ENCODE data around the gene SNAPC3. TPM values are rescaled to one million over a fixed set of nuclear protein-coding genes. Genes with fewer than 3 reads are reported as not detected.
A peak's percentile ranks its signal among the peaks of the same experiment; 100 is the strongest.
"Not testable (repeated sequence)": the region's sequence is repeated elsewhere in the genome, so short reads cannot be mapped to it uniquely, and the experiment has no call there.

SNAPC3 gene
- 10 to 100 TPM in 3 of 4 donors, 1 to 10 TPM in 1; 7.6 to 36.7 (median 13.7) TPM for polyA plus RNA-seq
- long read RNA-seq, donor 1, full-length matches to known transcripts, result 19 of 128 reads
- long read RNA-seq, donor 1, partial matches to known transcripts, result 109 of 128 reads
- long read RNA-seq, donor 1, other reads (novel, unspliced or antisense), result 0 of 128 reads
- long read RNA-seq, donor 2, full-length matches to known transcripts, result 3 of 8 reads
- long read RNA-seq, donor 2, partial matches to known transcripts, result 0 of 8 reads
- long read RNA-seq, donor 2, other reads (novel, unspliced or antisense), result 5 of 8 reads
- long read RNA-seq, donor 3, partial matches to known transcripts, result 93 of 97 reads
- long read RNA-seq, donor 3, other reads (novel, unspliced or antisense), result 0 of 97 reads
- long read RNA-seq, donor 4, result 0 reads
- long read RNA-seq, donor 5, full-length matches to known transcripts, result 1 of 6 reads
- long read RNA-seq, donor 5, partial matches to known transcripts, result 5 of 6 reads
- long read RNA-seq, donor 5, other reads (novel, unspliced or antisense), result 0 of 6 reads
- long read RNA-seq, donor 6, full-length matches to known transcripts, result 6 of 27 reads
- long read RNA-seq, donor 6, partial matches to known transcripts, result 21 of 27 reads
- long read RNA-seq, donor 6, other reads (novel, unspliced or antisense), result 0 of 27 reads
- long read RNA-seq, donor 7, full-length matches to known transcripts, result 9 of 345 reads
- long read RNA-seq, donor 7, partial matches to known transcripts, result 336 of 345 reads
- long read RNA-seq, donor 7, other reads (novel, unspliced or antisense), result 0 of 345 reads
- long read RNA-seq, donor 8, full-length matches to known transcripts, result 1 of 1 reads
- long read RNA-seq, donor 8, partial matches to known transcripts, result 0 of 1 reads
- long read RNA-seq, donor 8, other reads (novel, unspliced or antisense), result 0 of 1 reads
- long read RNA-seq, donor 9, full-length matches to known transcripts, result 1 of 1 reads
- long read RNA-seq, donor 9, partial matches to known transcripts, result 0 of 1 reads
- long read RNA-seq, donor 9, other reads (novel, unspliced or antisense), result 0 of 1 reads
- long read RNA-seq, donor 10, full-length matches to known transcripts, result 16 of 168 reads
- long read RNA-seq, donor 10, partial matches to known transcripts, result 152 of 168 reads
- long read RNA-seq, donor 10, other reads (novel, unspliced or antisense), result 0 of 168 reads

DNA sequence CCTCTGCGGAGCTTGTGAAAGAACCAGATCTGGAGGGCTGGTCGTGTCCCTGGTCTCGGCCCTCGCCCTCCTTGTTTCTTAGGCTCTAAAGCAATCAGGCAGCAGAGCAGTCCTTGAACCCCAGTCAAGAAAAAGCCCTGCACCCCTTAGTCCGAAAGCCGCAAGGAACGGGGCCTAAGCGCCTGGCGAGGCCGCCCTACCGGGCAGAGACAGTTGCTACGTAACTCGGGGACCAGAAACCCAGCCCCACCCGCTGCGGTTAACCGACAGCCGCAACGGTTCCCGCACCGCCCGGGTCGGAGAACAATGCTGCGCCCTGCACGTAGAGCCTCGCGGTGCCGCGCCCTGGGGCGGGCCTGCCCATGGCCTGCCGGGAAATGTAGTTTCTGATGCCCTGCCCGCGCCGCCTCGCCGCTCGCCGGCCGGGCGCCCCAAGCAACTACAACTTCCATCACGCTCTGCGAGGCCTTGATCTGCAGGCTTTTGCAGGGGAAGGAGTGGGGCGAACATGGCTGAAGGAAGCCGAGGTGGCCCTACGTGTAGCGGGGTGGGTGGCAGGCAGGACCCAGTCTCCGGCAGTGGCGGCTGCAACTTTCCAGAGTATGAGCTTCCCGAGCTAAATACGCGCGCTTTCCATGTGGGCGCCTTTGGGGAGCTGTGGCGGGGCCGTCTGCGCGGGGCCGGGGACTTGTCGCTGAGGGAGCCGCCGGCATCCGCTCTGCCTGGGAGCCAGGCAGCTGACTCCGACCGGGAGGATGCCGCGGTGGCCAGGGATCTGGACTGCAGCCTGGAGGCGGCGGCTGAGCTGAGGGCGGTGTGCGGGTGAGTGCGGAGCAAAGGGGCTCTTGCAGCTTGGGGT is at the start of gene SNAPC3:
SNAPC3 (plus strand) TSS at position 505 of the 859 bp plus-strand sequence; CDS start at position 509, 4 bp downstream.
- DNase-seq, result peak; percentile 96 to 98
- H3K9me3 ChIP-seq (ENCODE audit: control insufficient read depth in 2 of 2, insufficient read depth in 1 of 2, low read depth in 1 of 2, low read length in 1 of 2), result no peaks in the 10 kb centered on the region
- H3K4me1 ChIP-seq (ENCODE audit: control insufficient read depth in 3 of 3, insufficient read depth in 2 of 3, low read depth in 1 of 3, low read length in 2 of 3), result peaks cover 4 to 29% (median 6%) of the 10 kb centered on the region in 3 donors
- no peaks in the 10 kb centered on the region for H3K27me3 ChIP-seq (ENCODE audit: control insufficient read depth in 3 of 3, insufficient read depth in 3 of 3, low read length in 3 of 3)
- 0% methylated on average over 67 to 70 of the region's 70 CpGs for WGBS, 3 donors
- FAIRE-seq, result no peak
- H3K36me3 ChIP-seq (ENCODE audit: control insufficient read depth in 3 of 3, insufficient read depth in 2 of 3, low read depth in 1 of 3, low read length in 3 of 3), result peaks cover 0 to 12% (median 2%) of the 10 kb centered on the region in 3 donors
- H3K4me3 ChIP-seq (ENCODE audit: low read depth in 1 of 3, low read length in 3 of 3), result peak within 1 kb of the TSS; percentile 91 to 96 (median 92)
- H3K27ac ChIP-seq (ENCODE audit: low read depth in 1 of 3, low read length in 2 of 3), result peak within 1 kb of the TSS; percentile 83 to 98 (median 84)

DNA sequence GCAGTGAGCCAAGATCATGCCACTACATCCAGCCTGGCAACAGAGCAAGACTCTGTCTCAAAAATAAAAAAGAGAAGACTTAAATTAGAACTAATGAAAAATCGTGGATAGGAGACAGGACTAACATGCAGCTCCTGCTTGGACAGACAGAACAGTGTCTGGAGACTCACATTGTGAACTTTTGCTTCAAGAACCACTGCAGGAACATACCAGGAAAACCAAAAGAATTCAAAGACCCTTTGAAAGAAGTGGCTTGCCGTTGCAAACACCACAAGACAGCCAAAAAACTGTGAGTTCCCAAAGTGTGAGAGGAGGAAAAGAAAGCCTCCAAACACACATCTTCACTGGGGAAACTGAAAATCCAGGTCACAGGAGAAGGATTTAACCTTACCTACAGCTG is 48.8 kb upstream of the SNAPC3 start:
- H3K9me3 ChIP-seq (ENCODE audit: control insufficient read depth in 2 of 2, insufficient read depth in 1 of 2, low read depth in 1 of 2, low read length in 1 of 2), result peaks cover 0 to 9% of the 10 kb centered on the region in 2 donors
- 53 to 84% (median 75%) methylated on average over 2 of the region's 2 CpGs for WGBS, 3 donors
- peaks cover 0 to 19% (median 0%) of the 10 kb centered on the region in 3 donors for H3K4me1 ChIP-seq (ENCODE audit: control insufficient read depth in 3 of 3, insufficient read depth in 2 of 3, low read depth in 1 of 3, low read length in 2 of 3)
- no peak for FAIRE-seq
- H3K27me3 ChIP-seq (ENCODE audit: control insufficient read depth in 3 of 3, insufficient read depth in 3 of 3, low read length in 3 of 3), result no peaks in the 10 kb centered on the region
- no peak overlapping the region for H3K4me3 ChIP-seq (ENCODE audit: low read depth in 1 of 3, low read length in 3 of 3)
- H3K36me3 ChIP-seq (ENCODE audit: control insufficient read depth in 3 of 3, insufficient read depth in 2 of 3, low read depth in 1 of 3, low read length in 3 of 3), result no peaks in the 10 kb centered on the region
- DNase-seq, result no peak
- peak overlapping the region in 2 of 3 donors; percentile 75 to 80 for H3K27ac ChIP-seq (ENCODE audit: low read depth in 1 of 3, low read length in 2 of 3)

DNA sequence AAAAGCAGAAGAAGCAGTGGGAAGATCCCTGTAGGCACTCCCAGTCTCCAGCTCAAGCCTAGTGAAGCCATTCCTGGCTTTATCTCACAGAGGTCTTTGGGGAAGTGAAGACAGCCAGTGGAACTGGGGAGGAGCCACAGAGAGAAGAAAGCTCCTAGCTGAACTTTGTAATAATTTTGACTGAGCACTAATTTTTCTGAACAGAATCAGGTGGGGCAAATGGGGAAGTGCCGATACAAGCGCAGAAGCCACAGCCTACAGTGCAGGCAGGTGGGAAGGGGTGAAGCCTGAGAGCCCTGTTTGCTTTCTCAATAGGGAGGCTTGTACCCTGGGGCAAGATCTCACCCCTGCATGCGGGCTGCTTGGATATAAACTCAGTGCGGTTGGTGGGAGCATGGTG is 48.4 kb upstream of the SNAPC3 start:
- peaks cover 0 to 19% (median 0%) of the 10 kb centered on the region in 3 donors for H3K4me1 ChIP-seq (ENCODE audit: control insufficient read depth in 3 of 3, insufficient read depth in 2 of 3, low read depth in 1 of 3, low read length in 2 of 3)
- WGBS, 3 donors, result 90 to 95% (median 91%) methylated on average over 4 of the region's 4 CpGs
- no peaks in the 10 kb centered on the region for H3K36me3 ChIP-seq (ENCODE audit: control insufficient read depth in 3 of 3, insufficient read depth in 2 of 3, low read depth in 1 of 3, low read length in 3 of 3)
- FAIRE-seq (no peak), DNase-seq (no peak)
- H3K9me3 ChIP-seq (ENCODE audit: control insufficient read depth in 2 of 2, insufficient read depth in 1 of 2, low read depth in 1 of 2, low read length in 1 of 2), result peaks cover 0 to 10% of the 10 kb centered on the region in 2 donors
- H3K27me3 ChIP-seq (ENCODE audit: control insufficient read depth in 3 of 3, insufficient read depth in 3 of 3, low read length in 3 of 3), result no peaks in the 10 kb centered on the region
- peak overlapping the region in 2 of 3 donors; percentile 75 to 80 for H3K27ac ChIP-seq (ENCODE audit: low read depth in 1 of 3, low read length in 2 of 3)
- H3K4me3 ChIP-seq (ENCODE audit: low read depth in 1 of 3, low read length in 3 of 3), result no peak overlapping the region

DNA sequence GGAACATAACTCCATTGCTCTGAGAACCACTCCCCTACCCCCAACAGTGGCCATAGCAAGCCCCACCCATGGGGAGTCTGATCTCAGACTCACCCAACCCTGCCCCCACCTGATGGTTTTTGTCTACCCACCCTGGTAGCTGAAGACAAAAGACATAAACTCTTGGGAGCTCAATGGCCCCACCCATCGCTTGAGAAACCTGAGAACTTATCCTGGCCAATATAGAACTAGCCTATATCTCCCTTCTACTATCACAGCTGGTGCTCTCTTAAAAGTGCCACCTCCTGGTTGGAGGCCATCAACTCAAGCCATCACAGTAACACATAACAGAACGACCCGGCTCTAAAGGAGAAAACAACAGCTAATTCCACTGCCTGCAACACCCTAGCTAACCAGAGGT is 47.9 kb upstream of the SNAPC3 start:
- no peak for FAIRE-seq
- Histone ChIP-seq H3K36me3 (ENCODE audit: control insufficient read depth in 3 of 3, insufficient read depth in 2 of 3, low read depth in 1 of 3, low read length in 3 of 3) (no peaks in the 10 kb centered on the region), H3K4me3 (ENCODE audit: low read depth in 1 of 3, low read length in 3 of 3) (no peak overlapping the region), H3K27ac (ENCODE audit: low read depth in 1 of 3, low read length in 2 of 3) (peak overlapping the region in 2 of 3 donors; percentile 8 to 75), H3K9me3 (ENCODE audit: control insufficient read depth in 2 of 2, insufficient read depth in 1 of 2, low read depth in 1 of 2, low read length in 1 of 2) (peaks cover 0 to 11% of the 10 kb centered on the region in 2 donors), H3K27me3 (ENCODE audit: control insufficient read depth in 3 of 3, insufficient read depth in 3 of 3, low read length in 3 of 3) (no peaks in the 10 kb centered on the region), H3K4me1 (ENCODE audit: control insufficient read depth in 3 of 3, insufficient read depth in 2 of 3, low read depth in 1 of 3, low read length in 2 of 3) (peaks cover 0 to 19% (median 0%) of the 10 kb centered on the region in 3 donors)
- no peak for DNase-seq
- WGBS, 3 donors, result 86 to 92% (median 89%) methylated on average over 3 of the region's 3 CpGs

DNA sequence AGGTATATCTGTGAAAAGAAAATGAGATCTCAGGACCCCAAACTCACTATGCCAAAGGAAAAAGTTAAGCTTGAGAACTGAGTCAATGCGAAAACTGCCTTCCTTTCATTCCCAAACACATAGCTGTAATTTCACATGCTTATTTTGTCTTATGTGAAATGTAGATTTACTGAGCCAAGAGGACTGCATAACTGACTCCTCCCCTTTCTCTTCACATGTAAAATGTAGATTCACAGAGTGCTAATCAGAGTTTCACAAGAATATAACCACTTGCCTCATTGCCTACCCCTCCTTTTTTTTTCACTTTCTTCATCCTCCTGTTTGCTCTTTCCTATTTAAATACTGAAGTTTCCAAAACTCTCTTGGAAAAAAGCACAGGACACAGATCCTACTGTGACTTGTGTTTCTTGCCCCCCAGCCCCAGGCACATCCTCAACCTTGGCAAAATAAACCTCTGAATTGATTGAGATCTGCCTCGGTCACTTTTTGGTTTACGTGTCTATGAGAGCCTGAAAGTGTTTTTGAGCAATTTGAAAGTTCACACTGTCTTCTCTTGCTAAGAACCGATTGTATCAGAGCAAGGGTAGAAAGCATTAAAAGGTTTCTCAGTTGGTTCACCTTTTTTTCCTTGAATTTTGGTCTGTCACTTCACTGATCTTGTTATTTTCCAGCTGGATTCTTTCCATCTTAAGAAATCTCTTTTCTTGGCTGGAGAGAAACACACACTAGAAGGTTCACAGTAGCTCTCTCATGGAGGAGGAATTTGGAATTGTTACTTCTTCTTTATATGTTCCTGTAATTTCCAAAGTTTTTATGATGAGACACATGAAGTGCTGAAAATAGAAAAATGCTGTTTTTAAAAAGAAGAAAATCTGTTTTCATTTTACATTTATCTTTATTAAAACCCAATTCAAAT is 44.8 kb upstream of the SNAPC3 start:
- Histone ChIP-seq H3K4me1 (ENCODE audit: control insufficient read depth in 3 of 3, insufficient read depth in 2 of 3, low read depth in 1 of 3, low read length in 2 of 3) (peaks cover 0 to 2% (median 0%) of the 10 kb centered on the region in 3 donors), H3K27ac (ENCODE audit: low read depth in 1 of 3, low read length in 2 of 3) (peak overlapping the region in 1 of 3 donors; percentile 2), H3K27me3 (ENCODE audit: control insufficient read depth in 3 of 3, insufficient read depth in 3 of 3, low read length in 3 of 3) (no peaks in the 10 kb centered on the region), H3K4me3 (ENCODE audit: low read depth in 1 of 3, low read length in 3 of 3) (no peak overlapping the region), H3K36me3 (ENCODE audit: control insufficient read depth in 3 of 3, insufficient read depth in 2 of 3, low read depth in 1 of 3, low read length in 3 of 3) (no peaks in the 10 kb centered on the region), H3K9me3 (ENCODE audit: control insufficient read depth in 2 of 2, insufficient read depth in 1 of 2, low read depth in 1 of 2, low read length in 1 of 2) (peaks cover 0 to 11% of the 10 kb centered on the region in 2 donors)
- no peak for DNase-seq
- 81 to 89% (median 89%) methylated on average over 4 of the region's 4 CpGs for WGBS, 3 donors
- FAIRE-seq, result no peak

DNA sequence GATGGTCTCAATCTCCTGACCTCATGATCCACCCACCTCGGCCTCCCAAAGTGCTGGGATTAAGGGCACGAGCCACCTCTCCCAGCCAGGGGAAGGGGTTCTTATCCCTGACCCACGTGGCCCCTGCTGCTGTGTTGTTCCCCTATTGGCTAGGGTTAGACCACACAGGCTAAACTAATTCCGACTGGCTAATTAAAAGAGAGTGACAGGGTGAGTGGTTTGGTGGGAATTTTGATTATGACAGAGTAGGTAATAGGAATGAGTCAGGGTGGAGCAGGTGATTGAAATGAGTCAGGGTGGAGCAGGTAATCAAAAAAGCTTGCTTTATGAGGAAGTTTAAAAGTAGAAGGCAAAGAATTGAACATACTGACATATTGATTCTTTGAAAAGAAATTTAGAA is 43.4 kb upstream of the SNAPC3 start:
- not testable (repeated sequence) for H3K36me3 ChIP-seq (ENCODE audit: control insufficient read depth in 3 of 3, insufficient read depth in 2 of 3, low read depth in 1 of 3, low read length in 3 of 3); H3K27me3 ChIP-seq (ENCODE audit: control insufficient read depth in 3 of 3, insufficient read depth in 3 of 3, low read length in 3 of 3); H3K4me1 ChIP-seq (ENCODE audit: control insufficient read depth in 3 of 3, insufficient read depth in 2 of 3, low read depth in 1 of 3, low read length in 2 of 3); DNase-seq; H3K4me3 ChIP-seq (ENCODE audit: low read depth in 1 of 3, low read length in 3 of 3); FAIRE-seq; H3K9me3 ChIP-seq (ENCODE audit: control insufficient read depth in 2 of 2, insufficient read depth in 1 of 2, low read depth in 1 of 2, low read length in 1 of 2); H3K27ac ChIP-seq (ENCODE audit: low read depth in 1 of 3, low read length in 2 of 3)
- 61 to 74% (median 72%) methylated on average over 4 of the region's 4 CpGs for WGBS, 3 donors

DNA sequence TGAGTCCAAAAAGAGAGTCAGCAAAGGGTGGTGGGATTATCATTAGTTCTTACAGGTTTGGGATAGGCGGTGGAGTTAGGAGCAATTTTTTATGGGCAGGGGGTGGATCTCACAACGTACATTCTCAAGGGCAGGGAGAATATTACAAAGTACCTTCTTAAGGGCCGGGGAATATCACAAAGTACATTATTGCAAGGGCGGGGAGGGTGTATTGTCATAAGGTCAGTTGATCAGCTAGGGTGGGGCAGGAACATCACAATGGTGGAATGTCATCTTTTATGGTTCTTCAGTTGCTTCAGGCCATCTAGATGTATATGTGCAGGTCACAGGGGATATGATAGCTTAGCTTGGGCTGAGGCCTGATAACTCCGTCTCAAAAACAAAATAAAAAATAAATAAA is 42.8 kb upstream of the SNAPC3 start:
- not testable (repeated sequence) for H3K4me1 ChIP-seq (ENCODE audit: control insufficient read depth in 3 of 3, insufficient read depth in 2 of 3, low read depth in 1 of 3, low read length in 2 of 3); H3K27me3 ChIP-seq (ENCODE audit: control insufficient read depth in 3 of 3, insufficient read depth in 3 of 3, low read length in 3 of 3); H3K36me3 ChIP-seq (ENCODE audit: control insufficient read depth in 3 of 3, insufficient read depth in 2 of 3, low read depth in 1 of 3, low read length in 3 of 3); H3K9me3 ChIP-seq (ENCODE audit: control insufficient read depth in 2 of 2, insufficient read depth in 1 of 2, low read depth in 1 of 2, low read length in 1 of 2); FAIRE-seq; H3K4me3 ChIP-seq (ENCODE audit: low read depth in 1 of 3, low read length in 3 of 3); DNase-seq; H3K27ac ChIP-seq (ENCODE audit: low read depth in 1 of 3, low read length in 2 of 3)
- 66 to 80% (median 75%) methylated on average over 5 of the region's 5 CpGs for WGBS, 3 donors
